HCT116 (cell line): ENCODE measurements around the gene PPFIA2.

Experiments
- CBX3 ChIP-seq: IDR thresholded peaks from 2 replicates; pipeline ENCODE4 v1.6.1; 2012; ENCODE audit warnings: low read depth
- CEBPB ChIP-seq: IDR thresholded peaks from 2 replicates; pipeline ENCODE4 v1.6.1; 2012; ENCODE audit warnings: low read depth
- EZH2 ChIP-seq: fragments of 200-600 bp; sonication (generic); IDR thresholded peaks from 2 replicates; pipeline ENCODE4 v1.6.1; 2017; ENCODE audit warnings: antibody characterized with exemption, mixed run types
- JUND ChIP-seq: IDR thresholded peaks from 2 replicates; pipeline ENCODE4 v1.6.1; 2012
- POLR2A ChIP-seq: IDR thresholded peaks from 2 replicates; pipeline ENCODE4 v1.7.0; 2011; ENCODE audit warnings: borderline replicate concordance; ENCODE audit not compliant: insufficient read depth, insufficient read length; ENCODE audit errors: extremely low read depth
- POLR2AphosphoS5 ChIP-seq: IDR thresholded peaks from 2 replicates; pipeline ENCODE4 v1.6.1; 2011; ENCODE audit warnings: mild to moderate bottlenecking, low read depth, low read length, moderate library complexity
- SIN3A ChIP-seq: IDR thresholded peaks from 2 replicates; pipeline ENCODE4 v1.6.1; 2012; ENCODE audit warnings: low read depth
- SP1 ChIP-seq: IDR thresholded peaks from 2 replicates; pipeline ENCODE4 v1.6.1; 2012; ENCODE audit warnings: low read depth
- ZNF274 ChIP-seq: fragments of 200-500 bp; sonication (Bioruptor generic); IDR thresholded peaks from 2 replicates; pipeline ENCODE4 v1.6.1; 2014; ENCODE audit warnings: mild to moderate bottlenecking, low read depth, low read length, inconsistent platforms
- TF ChIP-seq, protein P1 (sequence below), 3 experiments: fragments of 200-600 bp in 1 of 3; sonication (generic) in 1 of 3; IDR thresholded peaks in 2 of 3; conservative IDR thresholded peaks in 1 of 3; 2 replicates each; pipeline ENCODE4 v1.5.1; 2012 to 2017; ENCODE audit warnings: low read depth in 2 of 3, low read length in 2 of 3, antibody characterized with exemption in 1 of 3, borderline replicate concordance in 1 of 3, control low read depth in 1 of 3, mild to moderate bottlenecking in 1 of 3, mixed read lengths in 1 of 3, mixed run types in 1 of 3, moderate library complexity in 1 of 3; ENCODE audit not compliant: insufficient read depth in 1 of 3
- TF ChIP-seq, protein P2 (sequence below): IDR thresholded peaks from 2 replicates; pipeline ENCODE4 v1.6.1; 2012

DNA sequence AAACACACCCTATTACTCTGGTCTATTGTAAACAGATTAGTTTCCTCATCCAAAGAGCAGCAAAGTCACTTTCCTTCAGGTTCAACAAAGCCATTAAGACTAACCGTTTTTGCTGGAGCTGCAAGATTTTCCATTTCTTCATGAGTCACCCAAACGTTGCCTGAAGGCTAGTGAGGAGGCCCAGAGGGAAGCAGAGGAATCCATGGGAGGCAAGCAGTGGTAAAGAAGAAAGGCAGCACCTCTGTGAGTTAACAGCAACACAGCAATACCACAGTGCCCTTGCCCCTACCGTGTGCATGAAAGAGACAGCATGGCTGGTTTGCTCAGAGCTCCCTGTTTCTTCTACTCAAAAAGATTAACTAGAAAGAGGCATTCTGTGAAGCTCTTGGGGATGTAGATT, 475.0 kb downstream of the PPFIA2 start:
- TF ChIP-seq, protein P1, sequence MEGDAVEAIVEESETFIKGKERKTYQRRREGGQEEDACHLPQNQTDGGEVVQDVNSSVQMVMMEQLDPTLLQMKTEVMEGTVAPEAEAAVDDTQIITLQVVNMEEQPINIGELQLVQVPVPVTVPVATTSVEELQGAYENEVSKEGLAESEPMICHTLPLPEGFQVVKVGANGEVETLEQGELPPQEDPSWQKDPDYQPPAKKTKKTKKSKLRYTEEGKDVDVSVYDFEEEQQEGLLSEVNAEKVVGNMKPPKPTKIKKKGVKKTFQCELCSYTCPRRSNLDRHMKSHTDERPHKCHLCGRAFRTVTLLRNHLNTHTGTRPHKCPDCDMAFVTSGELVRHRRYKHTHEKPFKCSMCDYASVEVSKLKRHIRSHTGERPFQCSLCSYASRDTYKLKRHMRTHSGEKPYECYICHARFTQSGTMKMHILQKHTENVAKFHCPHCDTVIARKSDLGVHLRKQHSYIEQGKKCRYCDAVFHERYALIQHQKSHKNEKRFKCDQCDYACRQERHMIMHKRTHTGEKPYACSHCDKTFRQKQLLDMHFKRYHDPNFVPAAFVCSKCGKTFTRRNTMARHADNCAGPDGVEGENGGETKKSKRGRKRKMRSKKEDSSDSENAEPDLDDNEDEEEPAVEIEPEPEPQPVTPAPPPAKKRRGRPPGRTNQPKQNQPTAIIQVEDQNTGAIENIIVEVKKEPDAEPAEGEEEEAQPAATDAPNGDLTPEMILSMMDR (IDR thresholded peaks at IDR 0.05 in 2 of 3, conservative IDR thresholded peaks at IDR 0.05 in 1 of 3; ENCODE audit: borderline replicate concordance in 1 of 3, insufficient read depth in 1 of 3, low read depth in 2 of 3, low read length in 2 of 3) = no peak
- TF ChIP-seq POLR2AphosphoS5 = no peak
- TF ChIP-seq ZNF274 = no peak
- TF ChIP-seq POLR2A = no peak
- no peak for TF ChIP-seq JUND
- no peak for TF ChIP-seq EZH2
- no peak for TF ChIP-seq SP1
- TF ChIP-seq SIN3A = no peak
- TF ChIP-seq CEBPB = no peak
- TF ChIP-seq CBX3 = no peak
- TF ChIP-seq, protein P2, sequence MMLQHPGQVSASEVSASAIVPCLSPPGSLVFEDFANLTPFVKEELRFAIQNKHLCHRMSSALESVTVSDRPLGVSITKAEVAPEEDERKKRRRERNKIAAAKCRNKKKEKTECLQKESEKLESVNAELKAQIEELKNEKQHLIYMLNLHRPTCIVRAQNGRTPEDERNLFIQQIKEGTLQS = no peak
